Breast epithelium (tissue), 3 donors: ENCODE measurements around the gene DYRK1B.

Source experiments
- CTCF ChIP-seq, 3 donors: fragments of 450-650 bp; IDR thresholded peaks; one replicate each; pipeline ENCODE4 v1.5.1; 2016 to 2017; ENCODE audit warnings: antibody characterized with exemption in 3 of 3, mild to moderate bottlenecking in 3 of 3, moderate library complexity in 3 of 3
- POLR2AphosphoS5 ChIP-seq, 3 donors: sonication (generic); formaldehyde crosslinking; IDR thresholded peaks; one replicate each; pipeline ENCODE4 v1.6.1; 2017; ENCODE audit warnings: antibody characterized with exemption in 3 of 3

GRCh38 chr19:39826311-39826945 lies 7.5 kb downstream of the DYRK1B start:
- no peak for TF ChIP-seq CTCF (IDR thresholded peaks at IDR 0.05)
- TF ChIP-seq POLR2AphosphoS5 (IDR thresholded peaks at IDR 0.05): no peak
